Stomach smooth muscle (tissue), 2 donors: ENCODE data around the gene SLCO3A1.

Experiments
- H3K27ac ChIP-seq: one replicate; pipeline ENCODE4 v1.7.0; 2013; ENCODE audit warnings: mild to moderate bottlenecking, low read length, inconsistent platforms
- H3K27me3 ChIP-seq, 2 donors: one replicate each; pipeline ENCODE4 v1.7.0; 2013; ENCODE audit warnings: low read length in 2 of 2; ENCODE audit not compliant: insufficient read depth in 2 of 2, control insufficient read depth in 1 of 2
- H3K36me3 ChIP-seq, 2 donors: one replicate each; pipeline ENCODE4 v1.7.0; 2013; ENCODE audit warnings: low read length in 2 of 2; ENCODE audit not compliant: control insufficient read depth in 2 of 2, insufficient read depth in 2 of 2
- H3K4me1 ChIP-seq: one replicate; pipeline ENCODE4 v1.7.0; 2013; ENCODE audit warnings: low read length; ENCODE audit not compliant: control insufficient read depth, insufficient read depth
- H3K4me3 ChIP-seq, 2 donors: one replicate each; pipeline ENCODE4 v1.7.0; 2013; ENCODE audit warnings: low read length in 2 of 2
- H3K9ac ChIP-seq, 2 donors: one replicate each; pipeline ENCODE4 v1.7.0; 2013; ENCODE audit warnings: low read length in 2 of 2, mild to moderate bottlenecking in 1 of 2
- H3K9me3 ChIP-seq, 2 donors: one replicate each; pipeline ENCODE4 v1.7.0; 2013; ENCODE audit warnings: low read length in 2 of 2; ENCODE audit not compliant: control insufficient read depth in 2 of 2
- donor health status: healthy.
- donor health status: Pancreatic carcinoma.

Gene SLCO3A1

GRCh38 chr15:91870876-91871537 lies 17.5 kb downstream of the SLCO3A1 start:
- H3K27ac ChIP-seq = no peak overlapping the region
- no peak overlapping the region for H3K9ac ChIP-seq
- H3K4me1 ChIP-seq = peaks cover 22% of the 10 kb centered on the region
- no peak overlapping the region for H3K4me3 ChIP-seq
- no peaks in the 10 kb centered on the region for H3K27me3 ChIP-seq
- H3K9me3 ChIP-seq = no peaks in the 10 kb centered on the region
- H3K36me3 ChIP-seq = no peaks in the 10 kb centered on the region

DNA sequence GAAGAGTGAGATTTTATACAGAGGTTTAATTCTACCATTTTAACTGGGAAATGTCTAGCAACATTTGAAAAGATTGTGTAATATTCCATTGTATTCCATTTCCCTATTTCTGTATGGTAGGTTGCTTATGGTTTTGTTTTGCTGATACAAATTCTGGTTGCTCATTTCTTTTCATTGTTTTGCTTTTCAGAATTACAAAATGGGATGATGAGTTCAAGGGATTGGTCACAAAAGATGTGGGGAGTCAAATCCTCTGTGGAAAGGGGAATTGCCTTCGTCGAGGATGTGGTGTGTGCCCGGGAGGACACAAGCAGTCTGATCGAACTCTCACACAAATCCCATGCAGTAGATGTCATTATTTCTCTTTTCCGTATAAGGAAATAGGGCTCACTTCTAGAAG lies 18.3 kb downstream of the SLCO3A1 start:
- Histone ChIP-seq H3K36me3 (no peaks in the 10 kb centered on the region), H3K4me3 (no peak overlapping the region), H3K27ac (no peak overlapping the region), H3K9me3 (no peaks in the 10 kb centered on the region), H3K27me3 (no peaks in the 10 kb centered on the region), H3K9ac (no peak overlapping the region), H3K4me1 (peaks cover 14% of the 10 kb centered on the region)

DNA sequence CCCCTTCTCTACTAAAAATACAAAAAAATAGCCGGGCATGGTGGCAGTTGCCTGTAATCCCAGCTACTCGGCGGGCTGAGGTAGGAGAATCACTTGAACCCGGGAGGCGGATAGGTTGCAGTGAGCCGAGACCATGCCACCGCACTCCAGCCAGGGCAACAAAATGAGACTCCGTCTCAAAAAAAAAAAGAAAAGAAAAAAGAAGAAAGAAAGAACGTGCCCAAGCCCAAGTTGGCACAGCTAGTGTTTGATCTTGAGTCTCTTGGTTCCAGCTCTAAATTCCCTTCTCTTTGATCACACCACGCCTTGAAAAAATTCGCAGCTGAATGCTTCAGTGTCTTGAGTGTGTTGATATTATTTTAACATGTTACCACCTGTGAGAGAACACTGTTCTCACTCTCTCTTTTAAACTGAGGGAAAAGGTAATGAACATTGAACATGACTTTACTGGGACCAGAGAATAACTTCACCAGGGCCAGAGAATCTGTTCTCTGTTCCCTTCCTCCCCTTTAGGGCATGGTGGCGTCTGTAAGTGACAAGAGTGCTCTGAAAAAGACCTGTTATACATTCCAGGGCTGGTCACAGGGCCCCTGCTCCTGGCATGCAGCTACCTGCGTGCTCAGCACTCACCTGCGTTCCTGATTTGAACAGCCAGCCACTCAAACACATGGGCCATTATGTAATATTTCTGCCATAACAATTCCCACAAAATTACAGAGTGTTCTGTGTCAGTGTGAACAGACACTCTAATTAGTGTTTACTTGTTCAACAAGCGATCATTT lies 19.0 kb downstream of the SLCO3A1 start:
- Histone ChIP-seq H3K9ac (no peak overlapping the region), H3K36me3 (no peaks in the 10 kb centered on the region), H3K27ac (no peak overlapping the region), H3K27me3 (no peaks in the 10 kb centered on the region), H3K9me3 (no peaks in the 10 kb centered on the region), H3K4me3 (no peak overlapping the region), H3K4me1 (peaks cover 7% of the 10 kb centered on the region)

- no peaks in the 10 kb centered on the region for H3K27me3 ChIP-seq
- no peak overlapping the region for H3K27ac ChIP-seq
These were observed 19.6 kb downstream of the SLCO3A1 start for GRCh38 chr15:91873138-91873536.

GRCh38 chr15:91874171-91874570 lies 20.7 kb downstream of the SLCO3A1 start:
- no peaks in the 10 kb centered on the region for H3K9me3 ChIP-seq
- no peaks in the 10 kb centered on the region for H3K27me3 ChIP-seq
- H3K36me3 ChIP-seq = no peaks in the 10 kb centered on the region
- no peak overlapping the region for H3K27ac ChIP-seq
- no peak overlapping the region for H3K4me3 ChIP-seq
- no peaks in the 10 kb centered on the region for H3K4me1 ChIP-seq
- H3K9ac ChIP-seq = no peak overlapping the region

More at GRCh38 chr15:91873138-91873536, 19.6 kb downstream of the SLCO3A1 start:
- peaks cover 2% of the 10 kb centered on the region for H3K4me1 ChIP-seq
- H3K9ac ChIP-seq = no peak overlapping the region
- H3K4me3 ChIP-seq = no peak overlapping the region
- H3K36me3 ChIP-seq = no peaks in the 10 kb centered on the region
- H3K9me3 ChIP-seq = no peaks in the 10 kb centered on the region

DNA sequence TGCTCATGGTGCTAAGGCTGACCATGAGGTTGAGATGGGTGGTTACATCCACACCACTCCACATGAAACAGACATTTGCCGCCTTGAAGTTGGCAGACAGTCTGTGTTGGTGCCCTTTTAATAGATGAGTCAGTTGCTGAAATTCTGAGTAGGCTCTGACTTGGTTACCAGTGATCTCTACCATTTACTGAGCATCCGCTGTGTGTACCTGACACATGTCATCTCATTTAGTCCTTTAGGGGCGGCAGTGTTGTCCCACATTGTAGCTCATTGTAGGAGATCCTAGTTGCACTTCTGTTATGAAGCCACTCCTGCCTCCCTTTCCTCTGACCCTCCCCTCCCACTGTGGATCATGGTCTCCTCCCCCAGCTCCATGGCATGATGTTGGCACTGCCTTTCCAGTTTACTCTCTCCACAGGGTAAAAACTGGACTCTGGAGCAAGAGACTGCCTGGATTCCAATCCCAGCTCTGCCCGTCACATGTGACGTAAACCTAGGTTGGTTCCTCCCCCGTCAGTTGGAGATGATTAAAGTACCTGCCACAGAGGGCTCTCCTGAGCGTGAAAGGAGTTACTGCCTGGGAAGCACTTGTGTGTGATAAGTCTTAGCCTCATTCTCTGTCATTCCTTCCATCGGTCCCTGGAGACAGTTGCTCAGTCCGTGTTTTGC lies 21.6 kb downstream of the SLCO3A1 start:
- no peak overlapping the region for H3K4me3 ChIP-seq
- no peaks in the 10 kb centered on the region for H3K4me1 ChIP-seq
- H3K36me3 ChIP-seq = no peaks in the 10 kb centered on the region
- H3K27ac ChIP-seq = no peak overlapping the region
- no peaks in the 10 kb centered on the region for H3K27me3 ChIP-seq
- H3K9me3 ChIP-seq = no peaks in the 10 kb centered on the region
- no peak overlapping the region for H3K9ac ChIP-seq

GRCh38 chr15:91876187-91876586 lies 22.7 kb downstream of the SLCO3A1 start:
- Histone ChIP-seq H3K27me3 (no peaks in the 10 kb centered on the region), H3K4me3 (no peak overlapping the region), H3K4me1 (no peaks in the 10 kb centered on the region), H3K36me3 (no peaks in the 10 kb centered on the region), H3K27ac (no peak overlapping the region), H3K9ac (no peak overlapping the region), H3K9me3 (no peaks in the 10 kb centered on the region)

DNA sequence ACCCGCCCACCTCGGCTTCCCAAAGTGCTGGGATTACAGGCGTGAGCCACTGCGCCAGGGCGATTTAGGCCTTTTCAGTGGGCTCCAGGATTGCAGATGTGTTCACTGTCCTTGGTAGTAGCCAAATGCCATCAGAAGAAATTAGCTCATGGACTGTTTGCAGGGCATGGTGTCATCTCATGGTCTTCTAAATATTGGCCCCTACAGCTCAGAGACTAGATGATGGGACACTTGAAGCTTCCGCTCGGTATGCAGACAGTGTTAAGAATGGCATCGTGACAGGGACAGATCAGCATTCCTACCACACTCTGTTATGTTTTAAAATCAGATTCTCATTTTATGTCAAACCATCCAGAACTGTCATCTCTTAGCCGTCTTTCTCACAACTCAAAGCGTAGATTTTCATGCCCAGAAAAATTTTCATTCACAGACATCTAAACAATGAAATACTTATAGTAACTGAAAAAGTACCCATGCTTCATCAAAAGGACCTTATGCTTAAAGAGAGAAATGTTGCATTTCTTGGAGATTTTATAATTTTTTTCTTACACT lies 24.9 kb downstream of the SLCO3A1 start:
- H3K36me3 ChIP-seq = no peaks in the 10 kb centered on the region
- no peaks in the 10 kb centered on the region for H3K9me3 ChIP-seq
- H3K27me3 ChIP-seq = no peaks in the 10 kb centered on the region
- H3K4me3 ChIP-seq = no peak overlapping the region
- peaks cover 13% of the 10 kb centered on the region for H3K4me1 ChIP-seq
- H3K9ac ChIP-seq = no peak overlapping the region
- no peak overlapping the region for H3K27ac ChIP-seq

DNA sequence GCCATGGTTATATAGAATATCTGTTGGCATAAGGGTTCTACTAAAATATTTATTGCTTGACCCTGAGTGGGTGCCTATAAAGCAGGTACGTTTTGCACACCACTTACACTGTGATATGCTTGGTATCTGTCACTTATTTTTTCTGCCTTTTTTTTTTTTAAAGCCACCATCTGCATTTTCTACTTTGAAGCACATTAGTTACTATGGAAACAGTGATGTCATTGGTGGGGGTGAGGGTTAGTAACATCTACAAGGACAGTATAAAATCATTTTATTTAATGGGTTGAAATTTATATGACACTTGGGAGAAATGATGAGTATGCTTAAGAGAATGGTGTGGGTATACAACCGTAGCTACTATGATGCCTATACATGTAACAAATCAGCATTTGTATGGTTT lies 25.6 kb downstream of the SLCO3A1 start:
- Histone ChIP-seq H3K4me1 (peaks cover 14% of the 10 kb centered on the region), H3K36me3 (no peaks in the 10 kb centered on the region), H3K9me3 (no peaks in the 10 kb centered on the region), H3K4me3 (no peak overlapping the region), H3K27ac (no peak overlapping the region), H3K27me3 (no peaks in the 10 kb centered on the region), H3K9ac (no peak overlapping the region)

GRCh38 chr15:91880373-91880772 lies 26.9 kb downstream of the SLCO3A1 start:
- H3K4me3 ChIP-seq = no peak overlapping the region
- no peaks in the 10 kb centered on the region for H3K27me3 ChIP-seq
- peaks cover 19% of the 10 kb centered on the region for H3K4me1 ChIP-seq
- H3K27ac ChIP-seq = no peak overlapping the region
- no peaks in the 10 kb centered on the region for H3K36me3 ChIP-seq
- H3K9me3 ChIP-seq = no peaks in the 10 kb centered on the region
- no peak overlapping the region for H3K9ac ChIP-seq
